GM13977 (cell line): Measurements from ENCODE around the gene IDUA.

Experiments used
- DNase-seq: peaks from one replicate; pipeline ENCODE4 v3.0.0; 2012; ENCODE audit warnings: low spot score
- CTCF ChIP-seq: IDR thresholded peaks from 2 replicates; pipeline ENCODE4 v1.5.1; 2012; ENCODE audit warnings: mild to moderate bottlenecking, control low read depth; ENCODE audit not compliant: insufficient read depth; ENCODE audit errors: extremely low read depth, missing control alignments
- in situ Hi-C: fragments of 300-500 bp; cut with MboI; formaldehyde crosslinking; loops from one replicate; pipeline ENCODE4 v1.12.0; 2022; ENCODE audit warnings: low sequenced_read_pairs, low pct_unique_long_range_greater_than_20kb, mixed read lengths, inconsistent platforms; ENCODE audit not compliant: unreplicated experiment

The IDUA gene

GRCh38 chr4:1017706-1018105 lies 30.9 kb downstream of the IDUA start:
- DNase-seq, result no peak
- no peak for TF ChIP-seq CTCF
- in situ Hi-C loops, result no loop called here

- DNase-seq, result no peak
- in situ Hi-C loops, result no loop called here
- TF ChIP-seq CTCF, result no peak
Observed at GRCh38 chr4:1018147-1019020, 31.5 kb downstream of the IDUA start.

GRCh38 chr4:1019320-1019719 lies 32.5 kb downstream of the IDUA start:
- in situ Hi-C loops, result no loop called here
- DNase-seq, result no peak
- TF ChIP-seq CTCF, result no peak

GRCh38 chr4:1019729-1020470 lies 33.1 kb downstream of the IDUA start:
- in situ Hi-C loops, result no loop called here
- DNase-seq, result no peak
- TF ChIP-seq CTCF, result no peak

- DNase-seq, result peak; percentile 92
- in situ Hi-C loops, result no loop called here
- no peak for TF ChIP-seq CTCF
Observed at GRCh38 chr4:1021386-1022050, 34.7 kb downstream of the IDUA start.

- in situ Hi-C loops, result no loop called here
- no peak for TF ChIP-seq CTCF
- DNase-seq, result no peak
Observed at GRCh38 chr4:1022051-1022738, 35.4 kb downstream of the IDUA start.
